ENCODE measurements around the gene RHOF.

Gene RHOF

DNA sequence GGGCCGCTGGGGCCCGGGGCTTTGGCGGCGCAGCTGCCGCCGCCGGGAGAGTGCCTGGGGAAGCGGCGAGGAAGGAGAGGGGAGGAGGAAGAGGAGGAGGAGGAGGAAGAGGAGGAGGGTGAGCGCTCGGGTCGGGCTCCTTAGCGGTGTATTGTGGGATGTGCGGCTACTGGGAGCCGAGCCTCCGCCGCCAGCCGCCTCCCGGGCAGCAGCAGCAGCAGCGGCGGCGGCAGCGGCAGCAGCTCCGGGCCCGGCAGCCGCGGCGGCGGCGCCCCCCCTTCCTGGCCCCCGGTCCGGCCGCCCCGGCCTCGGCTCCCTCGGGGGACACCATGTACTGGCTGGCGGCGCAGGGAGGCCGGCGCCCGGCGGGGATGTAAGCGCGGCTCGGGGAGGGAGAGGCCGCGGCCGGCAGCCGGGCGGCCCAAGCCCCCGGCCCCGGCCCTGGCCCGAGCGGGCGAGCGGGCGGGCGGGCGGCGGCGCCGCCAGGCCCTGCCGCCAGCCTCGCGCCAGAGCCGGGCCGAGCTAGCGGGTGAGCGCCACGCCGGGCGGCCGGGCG lies 10.5 kb upstream of the RHOF start, which contains the start of gene SETD1B:
Gene SETD1B (plus strand): TSS at position 149 of the 556 bp plus-strand sequence. CDS start 729 bp downstream, outside the sequence.
- Histone ChIP-seq H2AK5ac (ENCODE audit: low read length) (peak within 1 kb of the TSS; percentile 84), H3K18ac (ENCODE audit: low read length) (peak within 1 kb of the TSS; percentile 92), H2BK12ac (ENCODE audit: low read length) (peak within 1 kb of the TSS; percentile 28), H2BK5ac (ENCODE audit: low read depth, low read length, poor library complexity) (peak within 1 kb of the TSS; percentile 94), H3K9ac (ENCODE audit: low read length) (peak within 1 kb of the TSS; percentile 88), H3K23ac (ENCODE audit: low read length) (no peak within 1 kb of the TSS), H3K9me3 (ENCODE audit: insufficient read depth, low read depth, low read length) (no peaks in the 10 kb centered on the region), H3K27me3 (ENCODE audit: insufficient read depth, low read length) (no peaks in the 10 kb centered on the region), H4K91ac (ENCODE audit: low read depth, low read length) (peak within 1 kb of the TSS; percentile 92), H2BK120ac (ENCODE audit: insufficient read depth, low read length, poor library complexity) (peak within 1 kb of the TSS; percentile 90), H3K27ac (ENCODE audit: low read depth, low read length) (peak within 1 kb of the TSS; percentile 94), H3K4ac (ENCODE audit: low read depth, low read length) (peak within 1 kb of the TSS; percentile 68), H3K79me1 (ENCODE audit: low read length) (peaks cover 45% of the 10 kb centered on the region), H3K36me3 (ENCODE audit: control insufficient read depth in 1 of 2, insufficient read depth in 2 of 2, low read length in 2 of 2) (peaks cover 15 to 24% of the 10 kb centered on the region in 2 experiments), H2AFZ (ENCODE audit: insufficient read depth, low read length, poor library complexity) (peak within 1 kb of the TSS; percentile 62), H3K4me2 (ENCODE audit: low read length) (peak within 1 kb of the TSS; percentile 97), H3K79me2 (ENCODE audit: control insufficient read depth, insufficient read depth, low read length, poor library complexity) (peaks cover 43% of the 10 kb centered on the region), H3K4me3 (ENCODE audit: low read depth, low read length) (peak within 1 kb of the TSS; percentile 77), H3K4me1 (ENCODE audit: control insufficient read depth in 1 of 2, insufficient read depth in 2 of 2, low read length in 2 of 2) (peaks cover 12 to 13% of the 10 kb centered on the region in 2 experiments), H4K8ac (ENCODE audit: low read depth, low read length) (peak within 1 kb of the TSS; percentile 95), H3K14ac (ENCODE audit: low read length) (peak within 1 kb of the TSS; percentile 95), H4K12ac (ENCODE audit: low read depth, low read length) (peak within 1 kb of the TSS; percentile 91)
- peak in 1 of 2 donors; percentile 47 for DNase-seq
- no CpG with 5 or more reads among the region's 74 CpGs for WGBS (ENCODE audit: extremely low coverage, insufficient coverage, insufficient read length)

DNA sequence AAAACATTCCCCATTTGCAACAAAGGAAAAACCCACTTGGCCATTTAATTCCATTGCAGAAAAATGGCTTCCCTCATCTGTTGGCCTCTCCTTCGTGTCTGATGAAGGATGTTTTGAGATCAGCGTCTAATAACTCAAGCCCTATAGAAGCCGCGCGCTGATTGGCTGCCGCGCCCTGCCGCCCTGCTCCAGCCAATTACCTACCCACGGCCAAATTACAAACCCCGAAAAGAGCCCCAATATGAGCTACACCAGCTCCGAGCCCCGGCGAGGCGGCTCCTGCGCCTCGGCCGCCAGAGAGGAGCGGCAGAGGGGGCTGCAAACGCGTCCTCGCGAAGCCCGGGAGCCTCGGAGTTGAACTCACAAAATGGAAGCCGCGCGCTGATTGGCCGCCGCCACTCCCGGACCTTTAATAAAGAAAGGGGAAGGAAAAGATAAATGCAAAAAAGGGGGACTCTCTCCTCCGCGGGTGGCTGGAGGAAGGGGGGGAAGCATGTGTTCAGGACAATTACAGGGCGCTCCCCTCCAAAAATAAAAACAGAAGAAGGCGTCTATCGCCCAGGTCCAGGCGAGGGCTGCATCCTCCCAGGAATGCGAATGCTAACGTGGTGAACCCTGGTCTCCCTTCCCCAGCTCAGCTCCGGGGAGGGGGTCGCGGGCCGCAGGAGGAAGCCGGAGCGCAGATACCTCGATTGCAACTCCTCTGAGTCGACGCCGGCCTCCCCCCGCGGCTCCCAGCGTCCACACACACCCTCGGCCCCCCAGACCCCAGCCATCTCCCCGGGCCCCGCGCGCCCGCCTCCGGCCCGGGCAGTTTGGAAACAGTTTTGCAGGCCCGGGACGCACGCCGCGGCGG lies 9.6 kb upstream of the RHOF start:
- H2BK120ac ChIP-seq (ENCODE audit: insufficient read depth, low read length, poor library complexity), result peak overlapping the region; percentile 90
- peaks cover 12 to 23% of the 10 kb centered on the region in 2 experiments for H3K36me3 ChIP-seq (ENCODE audit: control insufficient read depth in 1 of 2, insufficient read depth in 2 of 2, low read length in 2 of 2)
- peak; percentile 84 to 93 for DNase-seq
- peak overlapping the region; percentile 68 for H3K4ac ChIP-seq (ENCODE audit: low read depth, low read length)
- peak overlapping the region; percentile 84 for H2AK5ac ChIP-seq (ENCODE audit: low read length)
- no peak overlapping the region for H3K23ac ChIP-seq (ENCODE audit: low read length)
- no CpG with 5 or more reads among the region's 65 CpGs for WGBS (ENCODE audit: extremely low coverage, insufficient coverage, insufficient read length)
- H3K18ac ChIP-seq (ENCODE audit: low read length), result peak overlapping the region; percentile 92
- H3K4me3 ChIP-seq (ENCODE audit: low read depth, low read length), result peak overlapping the region; percentile 77
- peak overlapping the region; percentile 92 for H4K91ac ChIP-seq (ENCODE audit: low read depth, low read length)
- H2BK12ac ChIP-seq (ENCODE audit: low read length), result peak overlapping the region; percentile 28
- H3K9me3 ChIP-seq (ENCODE audit: insufficient read depth, low read depth, low read length), result no peaks in the 10 kb centered on the region
- H3K4me1 ChIP-seq (ENCODE audit: control insufficient read depth in 1 of 2, insufficient read depth in 2 of 2, low read length in 2 of 2), result peaks cover 20 to 22% of the 10 kb centered on the region in 2 experiments
- no peaks in the 10 kb centered on the region for H3K27me3 ChIP-seq (ENCODE audit: insufficient read depth, low read length)
- peaks cover 45% of the 10 kb centered on the region for H3K79me1 ChIP-seq (ENCODE audit: low read length)
- peak overlapping the region; percentile 97 for H3K4me2 ChIP-seq (ENCODE audit: low read length)
- peak overlapping the region; percentile 91 for H4K12ac ChIP-seq (ENCODE audit: low read depth, low read length)
- H4K8ac ChIP-seq (ENCODE audit: low read depth, low read length), result peak overlapping the region; percentile 95
- peak overlapping the region; percentile 87 for H3K9ac ChIP-seq (ENCODE audit: low read length)
- H2AFZ ChIP-seq (ENCODE audit: insufficient read depth, low read length, poor library complexity), result peak overlapping the region; percentile 62
- peak overlapping the region; percentile 94 for H3K27ac ChIP-seq (ENCODE audit: low read depth, low read length)
- peak overlapping the region; percentile 94 for H2BK5ac ChIP-seq (ENCODE audit: low read depth, low read length, poor library complexity)
- peak overlapping the region; percentile 95 for H3K14ac ChIP-seq (ENCODE audit: low read length)
- peaks cover 46% of the 10 kb centered on the region for H3K79me2 ChIP-seq (ENCODE audit: control insufficient read depth, insufficient read depth, low read length, poor library complexity)

DNA sequence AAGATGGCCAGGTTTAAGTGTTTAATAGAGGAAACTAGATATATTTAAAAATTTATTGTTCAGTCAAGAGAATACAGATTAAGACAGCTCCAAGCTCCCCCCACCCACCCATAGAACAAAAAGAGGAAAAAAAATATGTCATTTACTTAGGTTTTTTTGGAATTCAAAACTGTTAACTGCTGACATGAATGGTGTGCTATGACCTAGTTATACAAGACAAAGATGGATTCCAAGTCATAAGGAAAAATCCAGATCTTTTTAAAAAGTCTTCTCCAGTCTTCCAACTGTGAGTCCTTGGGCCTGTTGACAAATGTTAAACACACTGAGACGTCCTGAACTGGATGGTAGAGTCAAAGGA lies 9.0 kb upstream of the RHOF start:
- no peak overlapping the region for H4K8ac ChIP-seq (ENCODE audit: low read depth, low read length)
- H2BK12ac ChIP-seq (ENCODE audit: low read length), result no peak overlapping the region
- H3K23ac ChIP-seq (ENCODE audit: low read length), result no peak overlapping the region
- H3K9ac ChIP-seq (ENCODE audit: low read length), result no peak overlapping the region
- H3K9me3 ChIP-seq (ENCODE audit: insufficient read depth, low read depth, low read length), result no peaks in the 10 kb centered on the region
- peaks cover 26 to 27% of the 10 kb centered on the region in 2 experiments for H3K4me1 ChIP-seq (ENCODE audit: control insufficient read depth in 1 of 2, insufficient read depth in 2 of 2, low read length in 2 of 2)
- no CpG with 5 or more reads among the region's 1 CpG for WGBS (ENCODE audit: extremely low coverage, insufficient coverage, insufficient read length)
- H2BK5ac ChIP-seq (ENCODE audit: low read depth, low read length, poor library complexity), result no peak overlapping the region
- peak overlapping the region; percentile 94 for H3K27ac ChIP-seq (ENCODE audit: low read depth, low read length)
- H2BK120ac ChIP-seq (ENCODE audit: insufficient read depth, low read length, poor library complexity), result no peak overlapping the region
- H3K79me2 ChIP-seq (ENCODE audit: control insufficient read depth, insufficient read depth, low read length, poor library complexity), result peaks cover 48% of the 10 kb centered on the region
- peak overlapping the region; percentile 97 for H3K4me2 ChIP-seq (ENCODE audit: low read length)
- H3K27me3 ChIP-seq (ENCODE audit: insufficient read depth, low read length), result no peaks in the 10 kb centered on the region
- no peak overlapping the region for H2AK5ac ChIP-seq (ENCODE audit: low read length)
- H3K36me3 ChIP-seq (ENCODE audit: control insufficient read depth in 1 of 2, insufficient read depth in 2 of 2, low read length in 2 of 2), result peaks cover 6 to 22% of the 10 kb centered on the region in 2 experiments
- H4K12ac ChIP-seq (ENCODE audit: low read depth, low read length), result no peak overlapping the region
- peaks cover 50% of the 10 kb centered on the region for H3K79me1 ChIP-seq (ENCODE audit: low read length)
- no peak overlapping the region for H3K14ac ChIP-seq (ENCODE audit: low read length)
- no peak overlapping the region for H3K18ac ChIP-seq (ENCODE audit: low read length)
- H2AFZ ChIP-seq (ENCODE audit: insufficient read depth, low read length, poor library complexity), result no peak overlapping the region
- DNase-seq, result no peak
- no peak overlapping the region for H3K4ac ChIP-seq (ENCODE audit: low read depth, low read length)
- no peak overlapping the region for H4K91ac ChIP-seq (ENCODE audit: low read depth, low read length)
- no peak overlapping the region for H3K4me3 ChIP-seq (ENCODE audit: low read depth, low read length)

DNA sequence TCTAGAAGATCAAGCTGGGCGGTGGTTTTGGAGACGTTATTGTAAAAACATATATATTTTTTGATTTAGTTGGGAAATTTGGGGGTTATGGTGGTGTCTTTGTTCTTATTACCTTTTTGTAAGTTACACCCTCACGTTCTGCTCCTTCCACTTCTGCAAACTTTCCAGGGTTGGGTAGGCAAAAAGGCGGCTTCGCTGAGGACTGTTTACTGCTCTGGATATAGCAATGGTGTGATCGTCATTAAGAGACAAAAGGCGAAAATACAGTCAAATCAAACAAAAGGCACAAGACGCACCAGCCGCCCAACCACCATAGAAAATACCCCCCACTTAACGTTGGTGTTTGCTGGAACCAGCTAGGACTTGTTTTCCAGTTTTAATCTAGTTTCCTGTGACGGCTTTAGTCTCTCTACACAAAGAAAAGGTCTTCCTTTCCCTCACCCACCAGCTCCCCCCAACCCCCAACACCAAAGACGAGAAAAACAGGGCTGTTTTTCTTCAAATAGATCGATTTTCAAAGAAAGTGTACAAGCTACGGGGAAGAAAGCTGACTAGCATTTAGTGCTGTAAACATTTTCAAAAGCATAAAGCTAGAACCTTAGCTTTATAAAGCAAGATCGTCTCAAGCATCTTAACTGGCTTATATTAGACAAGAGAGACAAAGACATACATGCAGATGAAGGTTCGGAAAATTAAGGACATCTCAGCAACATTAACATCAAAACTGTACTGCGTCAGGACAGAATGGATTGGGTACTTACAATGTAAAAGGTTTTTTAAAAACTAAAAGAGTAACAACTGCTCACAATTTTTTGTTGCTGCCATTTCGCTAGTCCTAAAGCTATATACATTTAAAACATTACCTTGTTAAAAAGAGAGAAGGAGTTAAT lies 8.4 kb upstream of the RHOF start:
- Histone ChIP-seq H3K4ac (ENCODE audit: low read depth, low read length) (peak overlapping the region; percentile 100), H4K91ac (ENCODE audit: low read depth, low read length) (peak overlapping the region; percentile 100), H2BK5ac (ENCODE audit: low read depth, low read length, poor library complexity) (peak overlapping the region; percentile 100), H3K18ac (ENCODE audit: low read length) (peak overlapping the region; percentile 98), H3K14ac (ENCODE audit: low read length) (peak overlapping the region; percentile 100), H3K27me3 (ENCODE audit: insufficient read depth, low read length) (no peaks in the 10 kb centered on the region), H3K4me3 (ENCODE audit: low read depth, low read length) (peak overlapping the region; percentile 74), H2BK120ac (ENCODE audit: insufficient read depth, low read length, poor library complexity) (peak overlapping the region; percentile 99), H4K12ac (ENCODE audit: low read depth, low read length) (peak overlapping the region; percentile 97), H3K79me1 (ENCODE audit: low read length) (peaks cover 52% of the 10 kb centered on the region), H4K8ac (ENCODE audit: low read depth, low read length) (peak overlapping the region; percentile 99), H3K36me3 (ENCODE audit: control insufficient read depth in 1 of 2, insufficient read depth in 2 of 2, low read length in 2 of 2) (peaks cover 6 to 20% of the 10 kb centered on the region in 2 experiments), H3K4me1 (ENCODE audit: control insufficient read depth in 1 of 2, insufficient read depth in 2 of 2, low read length in 2 of 2) (peaks cover 29 to 33% of the 10 kb centered on the region in 2 experiments), H3K79me2 (ENCODE audit: control insufficient read depth, insufficient read depth, low read length, poor library complexity) (peaks cover 50% of the 10 kb centered on the region), H3K9ac (ENCODE audit: low read length) (peak overlapping the region; percentile 99), H2AK5ac (ENCODE audit: low read length) (peak overlapping the region; percentile 100), H3K4me2 (ENCODE audit: low read length) (peak overlapping the region; percentile 78), H3K9me3 (ENCODE audit: insufficient read depth, low read depth, low read length) (no peaks in the 10 kb centered on the region), H2AFZ (ENCODE audit: insufficient read depth, low read length, poor library complexity) (peak overlapping the region; percentile 84), H3K23ac (ENCODE audit: low read length) (no peak overlapping the region), H3K27ac (ENCODE audit: low read depth, low read length) (peak overlapping the region; percentile 100), H2BK12ac (ENCODE audit: low read length) (no peak overlapping the region)
- 83% methylated on average over 1 of the region's 18 CpGs for WGBS (ENCODE audit: extremely low coverage, insufficient coverage, insufficient read length)
- peak in 1 of 2 donors; percentile 25 for DNase-seq

Measured in trophoblast cell (in vitro differentiated cells and primary cell).